CMK (cell line): Measurements from ENCODE around the gene CDRT15.
"Not testable (repeated sequence)": the region's sequence is repeated elsewhere in the genome, so short reads cannot be mapped to it uniquely, and the experiment has no call there.

ENCODE experiments used
- DNase-seq: peaks from one replicate; pipeline ENCODE4 v3.0.0-alpha.2; 2010; ENCODE audit warnings: low read depth

CDRT15 gene

GRCh38 chr17:14236762-14237161, at the start of gene CDRT15:
Gene CDRT15, minus strand, starts transcription at chr17:14236862. Its CDS starts 29 bp downstream, at chr17:14236833.
- DNase-seq, result not testable (repeated sequence)

- DNase-seq, result no peak
Measured at GRCh38 chr17:14282726-14283125, 46.1 kb upstream of the CDRT15 start.

GRCh38 chr17:14281530-14281929, 44.9 kb upstream of the CDRT15 start:
- no peak for DNase-seq

GRCh38 chr17:14276535-14277250, 40.0 kb upstream of the CDRT15 start:
- DNase-seq, result no peak

- no peak for DNase-seq
Measured at GRCh38 chr17:14270508-14270907, 33.8 kb upstream of the CDRT15 start.

GRCh38 chr17:14269473-14269872, 32.8 kb upstream of the CDRT15 start:
- no peak for DNase-seq

- DNase-seq, result no peak
Measured at GRCh38 chr17:14268264-14268663, 31.6 kb upstream of the CDRT15 start.

GRCh38 chr17:14261406-14261805, 24.7 kb upstream of the CDRT15 start:
- DNase-seq, result no peak

GRCh38 chr17:14245629-14246028, 9.0 kb upstream of the CDRT15 start:
- no peak for DNase-seq

GRCh38 chr17:14245002-14245401, 8.3 kb upstream of the CDRT15 start:
- no peak for DNase-seq

GRCh38 chr17:14239271-14239670, 2.6 kb upstream of the CDRT15 start:
- not testable (repeated sequence) for DNase-seq

GRCh38 chr17:14236032-14236431, 630 bp downstream of the CDRT15 start:
- not testable (repeated sequence) for DNase-seq

- DNase-seq, result not testable (repeated sequence)
Measured at GRCh38 chr17:14235047-14235446, 1.6 kb downstream of the CDRT15 start.

- not testable (repeated sequence) for DNase-seq
Measured at GRCh38 chr17:14231187-14231586, 5.5 kb downstream of the CDRT15 start.

- DNase-seq, result no peak
Measured at GRCh38 chr17:14228903-14229302, 7.8 kb downstream of the CDRT15 start.

GRCh38 chr17:14227052-14227451, 9.6 kb downstream of the CDRT15 start:
- DNase-seq, result no peak

GRCh38 chr17:14225254-14225980, 11.2 kb downstream of the CDRT15 start:
- DNase-seq, result no peak

GRCh38 chr17:14222611-14223010, 14.1 kb downstream of the CDRT15 start:
- DNase-seq, result no peak

- DNase-seq, result no peak
Measured at GRCh38 chr17:14214271-14214670, 22.4 kb downstream of the CDRT15 start.

GRCh38 chr17:14212401-14212800, 24.3 kb downstream of the CDRT15 start:
- no peak for DNase-seq

- DNase-seq, result no peak
Measured at GRCh38 chr17:14211801-14212200, 24.9 kb downstream of the CDRT15 start.

GRCh38 chr17:14211246-14211645, 25.4 kb downstream of the CDRT15 start:
- DNase-seq, result no peak

GRCh38 chr17:14209215-14209614, 27.4 kb downstream of the CDRT15 start:
- DNase-seq, result no peak

GRCh38 chr17:14207791-14208190, 28.9 kb downstream of the CDRT15 start:
- no peak for DNase-seq
